Right lobe of liver (tissue), 4 donors: ENCODE data around the gene HDAC10.

ENCODE experiments used
- POLR2A ChIP-seq: fragments of 450-650 bp; IDR thresholded peaks from one replicate; pipeline ENCODE4 v1.6.1; 2017; ENCODE audit warnings: antibody characterized with exemption, mild to moderate bottlenecking
- TF ChIP-seq, protein P1 (sequence below), 4 donors: fragments of 200-600 bp in 3 of 4; fragments of 450-650 bp in 1 of 4; IDR thresholded peaks; one replicate each; pipeline versions ENCODE4 v1.5.1 to v1.8.0; 2016 to 2022; ENCODE audit warnings: antibody characterized with exemption in 4 of 4, mild to moderate bottlenecking in 2 of 4
- donor health status: DM: no; HTN: no; CAD: no.
- donor health status: DM: no; HTN: no; CAD: no.
- donor health status: DM: no; HTN: yes; CAD: no.

DNA sequence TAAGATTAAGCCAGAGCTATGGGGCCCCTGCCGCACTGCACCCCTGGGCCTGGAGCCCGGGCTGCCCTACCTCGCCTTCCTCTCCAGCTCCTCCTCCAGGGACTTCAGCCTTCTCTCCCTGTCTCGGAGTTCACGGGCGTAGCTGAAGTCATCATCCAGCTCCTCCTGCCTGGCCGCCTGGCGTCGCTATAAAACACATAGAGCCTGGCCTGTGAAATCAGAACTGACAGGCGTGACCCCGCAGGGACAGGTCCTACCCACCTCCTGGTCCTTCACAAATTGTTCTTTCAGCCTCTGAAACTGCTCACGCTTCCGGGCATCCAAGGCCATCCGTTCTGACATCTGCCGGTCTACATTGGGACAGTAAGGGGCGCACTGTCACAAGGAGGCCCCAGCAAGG is 27.0 kb downstream of the HDAC10 start:
- TF ChIP-seq, protein P1, sequence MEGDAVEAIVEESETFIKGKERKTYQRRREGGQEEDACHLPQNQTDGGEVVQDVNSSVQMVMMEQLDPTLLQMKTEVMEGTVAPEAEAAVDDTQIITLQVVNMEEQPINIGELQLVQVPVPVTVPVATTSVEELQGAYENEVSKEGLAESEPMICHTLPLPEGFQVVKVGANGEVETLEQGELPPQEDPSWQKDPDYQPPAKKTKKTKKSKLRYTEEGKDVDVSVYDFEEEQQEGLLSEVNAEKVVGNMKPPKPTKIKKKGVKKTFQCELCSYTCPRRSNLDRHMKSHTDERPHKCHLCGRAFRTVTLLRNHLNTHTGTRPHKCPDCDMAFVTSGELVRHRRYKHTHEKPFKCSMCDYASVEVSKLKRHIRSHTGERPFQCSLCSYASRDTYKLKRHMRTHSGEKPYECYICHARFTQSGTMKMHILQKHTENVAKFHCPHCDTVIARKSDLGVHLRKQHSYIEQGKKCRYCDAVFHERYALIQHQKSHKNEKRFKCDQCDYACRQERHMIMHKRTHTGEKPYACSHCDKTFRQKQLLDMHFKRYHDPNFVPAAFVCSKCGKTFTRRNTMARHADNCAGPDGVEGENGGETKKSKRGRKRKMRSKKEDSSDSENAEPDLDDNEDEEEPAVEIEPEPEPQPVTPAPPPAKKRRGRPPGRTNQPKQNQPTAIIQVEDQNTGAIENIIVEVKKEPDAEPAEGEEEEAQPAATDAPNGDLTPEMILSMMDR (IDR thresholded peaks at IDR 0.05), result no peak
- no peak for TF ChIP-seq POLR2A
